ENCODE results near the gene TTF1.

TTF1 gene

GRCh38 chr9:132366481-132366880, 40.2 kb downstream of the TTF1 start:
- no peak for DNase-seq (ENCODE audit: low read depth)

- DNase-seq (ENCODE audit: low read depth): no peak
Measured at GRCh38 chr9:132365986-132366385, 40.7 kb downstream of the TTF1 start.

GRCh38 chr9:132364068-132364467, 42.6 kb downstream of the TTF1 start:
- DNase-seq (ENCODE audit: low read depth): no peak

- no peak for DNase-seq (ENCODE audit: low read depth)
Measured at GRCh38 chr9:132357764-132358163, 48.9 kb downstream of the TTF1 start.

GRCh38 chr9:132356324-132356924, 50.2 kb downstream of the TTF1 start:
- no peak for DNase-seq (ENCODE audit: low read depth)

- peak; percentile 97 for DNase-seq (ENCODE audit: low read depth)
Measured at GRCh38 chr9:132354637-132355355, 51.8 kb downstream of the TTF1 start, which contains the start of gene SETX. Gene SETX (minus strand): TSS chr9:132354986. CDS start chr9:132349428, 5,558 bp downstream.

GRCh38 chr9:132351404-132352045, 55.1 kb downstream of the TTF1 start:
- no peak for DNase-seq (ENCODE audit: low read depth)

- no peak for DNase-seq (ENCODE audit: low read depth)
Measured at GRCh38 chr9:132350861-132351315, 55.8 kb downstream of the TTF1 start.

GRCh38 chr9:132348676-132349075, 58.0 kb downstream of the TTF1 start:
- DNase-seq (ENCODE audit: low read depth): no peak

- DNase-seq (ENCODE audit: low read depth): no peak
Measured at GRCh38 chr9:132346177-132346576, 60.5 kb downstream of the TTF1 start.

GRCh38 chr9:132341177-132341840, 65.3 kb downstream of the TTF1 start:
- no peak for DNase-seq (ENCODE audit: low read depth)

GRCh38 chr9:132334364-132334763, 72.3 kb downstream of the TTF1 start:
- DNase-seq (ENCODE audit: low read depth): no peak

- DNase-seq (ENCODE audit: low read depth): no peak
Measured at GRCh38 chr9:132333556-132333955, 73.1 kb downstream of the TTF1 start.

- DNase-seq (ENCODE audit: low read depth): no peak
Measured at GRCh38 chr9:132328580-132328979, 78.1 kb downstream of the TTF1 start.

- no peak for DNase-seq (ENCODE audit: low read depth)
Measured at GRCh38 chr9:132327537-132327936, 79.1 kb downstream of the TTF1 start.

All from stimulated activated CD8-positive, alpha-beta memory T cell treated with anti-CD3 and anti-CD28 coated beads, Interleukin-4, amount 100 ng/mL, for 24 hours (primary cell).